Caco-2 (cell line): ENCODE data around the gene SLC22A6. TPM values are rescaled to one million over a fixed set of nuclear protein-coding genes. Genes with fewer than 3 reads are reported as not detected.

Experiments
- BruUV-seq: library from RNA; stranded (reverse); fragments of 400-500 nt; replicated peaks from 2 replicates; lab custom pipeline; 2021; lab: Mats Ljungman, UMichigan
- CTCF ChIA-PET: fragments of 300-600 bp; sonication (Branson Sonifier 250); formaldehyde crosslinking; loops from one replicate; lab custom pipeline; 2022; ENCODE audit warnings: antibody characterized with exemption; lab: Charles Lee
- POLR2A ChIA-PET: fragments of 300-600 bp; sonication (Branson Sonifier 250); formaldehyde crosslinking; loops from one replicate; lab custom pipeline; 2022; ENCODE audit warnings: antibody characterized with exemption; lab: Charles Lee
- DNase-seq, 2 experiments: peaks; one replicate each; pipeline versions ENCODE4 v3.0.0 to v3.0.0-alpha.2; 2020 to 2022
- H3K27me3 ChIP-seq: replicated peaks from 2 replicates; pipeline ENCODE4 v1.6.0; 2011; ENCODE audit warnings: low read length; ENCODE audit not compliant: control insufficient read depth, insufficient read depth
- H3K36me3 ChIP-seq: 2 replicates; pipeline ENCODE4 v1.5.1; 2011; ENCODE audit warnings: low read length; ENCODE audit not compliant: control insufficient read depth, insufficient read depth
- H3K4me1 ChIP-seq: fragments of 250-450 bp; sonication (Bioruptor Pico); 2 replicates; pipeline ENCODE4 v1.5.1; 2020; ENCODE audit warnings: mild to moderate bottlenecking
- H3K4me3 ChIP-seq: 2 replicates; pipeline ENCODE4 v1.5.1; 2011; ENCODE audit warnings: low read depth, mild to moderate bottlenecking, control low read depth, low read length
- H3K9me3 ChIP-seq: fragments of 250-450 bp; sonication (Bioruptor Pico); 2 replicates; pipeline ENCODE4 v1.5.1; 2020; ENCODE audit warnings: mild to moderate bottlenecking, moderate library complexity
- H3K27ac Mint-ChIP-seq: one replicate; pipeline ENCODE4 v1.8.0; 2022; ENCODE audit warnings: mixed read lengths; ENCODE audit not compliant: unreplicated experiment
- H3K27me3 Mint-ChIP-seq: one replicate; pipeline ENCODE4 v1.8.0; 2022; ENCODE audit warnings: mixed read lengths; ENCODE audit not compliant: insufficient read depth, unreplicated experiment
- H3K36me3 Mint-ChIP-seq: one replicate; pipeline ENCODE4 v1.8.0; 2022; ENCODE audit warnings: mild to moderate bottlenecking, mixed read lengths; ENCODE audit not compliant: insufficient read depth, unreplicated experiment
- H3K4me1 Mint-ChIP-seq: one replicate; pipeline ENCODE4 v1.8.0; 2022; ENCODE audit warnings: low read depth, mixed read lengths; ENCODE audit not compliant: unreplicated experiment
- H3K4me3 Mint-ChIP-seq: one replicate; pipeline ENCODE4 v1.8.0; 2022; ENCODE audit warnings: mild to moderate bottlenecking, moderate library complexity, mixed read lengths; ENCODE audit not compliant: unreplicated experiment
- H3K9me3 Mint-ChIP-seq: one replicate; pipeline ENCODE4 v1.8.0; 2022; ENCODE audit warnings: mixed read lengths; ENCODE audit not compliant: unreplicated experiment
- CTCF ChIP-seq, 2 experiments: fragments of 200-600 bp in 1 of 2; IDR thresholded peaks; 1 replicate in 1 of 2; 2 replicates in 1 of 2; pipeline versions ENCODE4 v1.5.1 to v1.8.0; 2011 to 2022; ENCODE audit warnings: antibody characterized with exemption in 1 of 2, control low read depth in 1 of 2, inconsistent platforms in 1 of 2, low read depth in 1 of 2, low read length in 1 of 2, mild to moderate bottlenecking in 1 of 2, moderate library complexity in 1 of 2; ENCODE audit not compliant: insufficient read depth in 1 of 2, severe bottlenecking in 1 of 2, unreplicated experiment in 1 of 2
- intact Hi-C: fragments of 100-400 bp; cut with micrococcal nuclease; formaldehyde crosslinking; loops from one replicate; pipeline ENCODE4 v1.10.0; 2022; ENCODE audit not compliant: unreplicated experiment
- total RNA-seq: library from RNA; stranded (reverse); gene quantifications from 2 replicates; pipeline ENCODE4 v1.2.3, GENCODE V29; 2022

SLC22A6 gene
- total RNA-seq, 1 experiment from 2014 or later, result not detected

- H3K36me3 Mint-ChIP-seq, result no peaks in the 10 kb centered on the region
- no peaks in the 10 kb centered on the region for H3K9me3 ChIP-seq
- ChIA-PET CTCF (no interaction called here), POLR2A (no interaction called here)
- H3K9me3 Mint-ChIP-seq, result no peaks in the 10 kb centered on the region
- no peak for DNase-seq
- no peaks in the 10 kb centered on the region for H3K27me3 Mint-ChIP-seq
- H3K4me1 Mint-ChIP-seq, result peaks cover 18% of the 10 kb centered on the region
- no peak overlapping the region for H3K4me3 ChIP-seq
- intact Hi-C loops, result no loop called here
- no peaks in the 10 kb centered on the region for H3K27me3 ChIP-seq
- H3K4me1 ChIP-seq, result peaks cover 31% of the 10 kb centered on the region
- BruUV-seq, result no TSS peak
- no peak overlapping the region for H3K4me3 Mint-ChIP-seq
- no peaks in the 10 kb centered on the region for H3K36me3 ChIP-seq
- no peak overlapping the region for H3K27ac Mint-ChIP-seq
- TF ChIP-seq CTCF (IDR thresholded peaks at IDR 0.05; ENCODE audit: insufficient read depth in 1 of 2, low read depth in 1 of 2, low read length in 1 of 2, severe bottlenecking in 1 of 2, unreplicated experiment in 1 of 2), result no peak
Observed at GRCh38 chr11:62928011-62928410, 56.8 kb downstream of the SLC22A6 start.

GRCh38 chr11:62926680-62927455 is 57.9 kb downstream of the SLC22A6 start:
- H3K4me1 ChIP-seq, result peaks cover 22% of the 10 kb centered on the region
- ChIA-PET POLR2A (no interaction called here), CTCF (no interaction called here)
- TF ChIP-seq CTCF (IDR thresholded peaks at IDR 0.05; ENCODE audit: insufficient read depth in 1 of 2, low read depth in 1 of 2, low read length in 1 of 2, severe bottlenecking in 1 of 2, unreplicated experiment in 1 of 2), result no peak
- H3K9me3 Mint-ChIP-seq, result no peaks in the 10 kb centered on the region
- H3K27me3 Mint-ChIP-seq, result no peaks in the 10 kb centered on the region
- H3K27ac Mint-ChIP-seq, result no peak overlapping the region
- H3K4me1 Mint-ChIP-seq, result peaks cover 15% of the 10 kb centered on the region
- intact Hi-C loops, result no loop called here
- no peak for DNase-seq
- H3K36me3 Mint-ChIP-seq, result no peaks in the 10 kb centered on the region
- BruUV-seq, result no TSS peak
- H3K4me3 ChIP-seq, result no peak overlapping the region
- no peaks in the 10 kb centered on the region for H3K9me3 ChIP-seq
- H3K4me3 Mint-ChIP-seq, result no peak overlapping the region
- no peaks in the 10 kb centered on the region for H3K36me3 ChIP-seq
- H3K27me3 ChIP-seq, result no peaks in the 10 kb centered on the region

Other genes starting within 250 kb of the SLC22A6 start
- 8.2 and 10.9 TPM in 2 replicates for gene ZBTB3, start 230.8 kb downstream of the SLC22A6 start, total RNA-seq
- 139 TPM in 2 replicates for gene POLR2G, start 223.4 kb downstream of the SLC22A6 start, total RNA-seq
- gene TAF6L, start 213.6 kb downstream of the SLC22A6 start, total RNA-seq, result 26.8 and 30.1 TPM in 2 replicates
- 59.9 and 68.4 TPM in 2 replicates for gene TMEM179B, start 197.6 kb downstream of the SLC22A6 start, total RNA-seq
- gene TMEM223, start 193.0 kb downstream of the SLC22A6 start, total RNA-seq, result 22.7 and 28.1 TPM in 2 replicates
- gene NXF1, start 179.5 kb downstream of the SLC22A6 start, total RNA-seq, result 77.5 and 77.6 TPM in 2 replicates
- 39.9 and 44.2 TPM in 2 replicates for gene STX5, start 152.9 kb downstream of the SLC22A6 start, total RNA-seq
- 0.95 TPM in 1 of 2 replicates, not detected in the other for gene TEX54, start 152.1 kb downstream of the SLC22A6 start, total RNA-seq
- 112 and 115 TPM in 2 replicates for gene WDR74, start 145.4 kb downstream of the SLC22A6 start, total RNA-seq
- 763 and 879 TPM in 2 replicates for gene SLC3A2, start 104.1 kb downstream of the SLC22A6 start, total RNA-seq
- gene CHRM1, start 63.6 kb downstream of the SLC22A6 start, total RNA-seq, result not detected in 2 replicates
- gene SLC22A8, start 30.9 kb upstream of the SLC22A6 start, total RNA-seq, result not detected in 2 replicates
- not detected in 2 replicates for gene SLC22A24, start 159.3 kb upstream of the SLC22A6 start, total RNA-seq